Ovary (tissue), 3 donors: ENCODE data around the gene ITGB5.

Experiments
- CTCF ChIP-seq, 3 donors: fragments of 450-650 bp in 2 of 3; fragments of 200-600 bp in 1 of 3; IDR thresholded peaks; one replicate each; pipeline versions ENCODE4 v1.5.1 to v1.8.0; 2016 to 2022; ENCODE audit warnings: antibody characterized with exemption in 3 of 3, mild to moderate bottlenecking in 1 of 3
- POLR2A ChIP-seq: fragments of 450-650 bp; IDR thresholded peaks from one replicate; pipeline ENCODE4 v1.6.1; 2017; ENCODE audit warnings: antibody characterized with exemption, mild to moderate bottlenecking, moderate library complexity
- donor health status: DM: no; HTN: no; CAD: no.

DNA sequence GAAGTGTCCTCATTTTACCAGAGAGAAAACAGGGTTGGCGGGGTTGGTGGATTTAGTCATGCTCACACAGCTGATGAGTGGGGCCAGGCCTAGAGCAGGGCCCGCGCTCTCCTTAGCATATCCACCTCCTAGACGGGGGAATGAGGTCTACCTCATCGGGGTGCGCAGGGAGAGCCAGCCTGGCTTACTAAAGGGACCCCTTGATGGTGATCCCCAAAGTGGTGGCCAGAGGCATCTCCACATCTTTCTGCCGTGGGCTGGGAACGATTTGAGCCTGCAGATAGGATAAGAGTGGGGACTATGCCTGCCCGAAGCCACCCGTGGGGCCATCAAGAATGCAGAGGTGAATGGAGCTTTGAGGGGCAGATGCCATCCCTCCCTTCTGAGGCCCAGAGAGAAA is 87.5 kb downstream of the ITGB5 start:
- TF ChIP-seq POLR2A (no peak), CTCF (IDR thresholded peaks at IDR 0.05) (no peak)
